Inflammatory macrophage (primary cell): Measurements from ENCODE around the gene FCHO1.
"Not testable (repeated sequence)": the region's sequence is repeated elsewhere in the genome, so short reads cannot be mapped to it uniquely, and the experiment has no call there.

Experiments used
- DNase-seq, 2 donors: peaks; one replicate each; pipeline ENCODE4 v3.0.0-alpha.2; 2020 to 2022

The FCHO1 gene

GRCh38 chr19:17795495-17795856 is 44.2 kb downstream of the FCHO1 start:
- DNase-seq: no peak

GRCh38 chr19:17796013-17796837 is 44.9 kb downstream of the FCHO1 start:
- DNase-seq: no peak

- no peak for DNase-seq
Observed at GRCh38 chr19:17796838-17797423, 45.7 kb downstream of the FCHO1 start.

GRCh38 chr19:17797424-17798201 is 46.3 kb downstream of the FCHO1 start:
- peak in 1 of 2 donors; percentile 29 for DNase-seq

- not testable (repeated sequence) for DNase-seq
Observed at GRCh38 chr19:17798599-17798998, 47.3 kb downstream of the FCHO1 start.

- no peak for DNase-seq
Observed at GRCh38 chr19:17802137-17802858, 51.0 kb downstream of the FCHO1 start.

- DNase-seq: peak; percentile 73 to 82
Observed at GRCh38 chr19:17803264-17803896, 52.1 kb downstream of the FCHO1 start.

- DNase-seq: no peak
Observed at GRCh38 chr19:17805427-17805826, 54.1 kb downstream of the FCHO1 start.

- peak in 1 of 2 donors; percentile 17 for DNase-seq
Observed at GRCh38 chr19:17806945-17807344, 55.7 kb downstream of the FCHO1 start.

- no peak for DNase-seq
Observed at GRCh38 chr19:17807731-17808316, 56.5 kb downstream of the FCHO1 start.

GRCh38 chr19:17811103-17811502 is 59.8 kb downstream of the FCHO1 start:
- no peak for DNase-seq

GRCh38 chr19:17811681-17812080 is 60.4 kb downstream of the FCHO1 start:
- DNase-seq: no peak

- DNase-seq: no peak
Observed at GRCh38 chr19:17812099-17812498, 60.8 kb downstream of the FCHO1 start.

GRCh38 chr19:17817668-17818363 is 66.5 kb downstream of the FCHO1 start:
- DNase-seq: no peak

- no peak for DNase-seq
Observed at GRCh38 chr19:17821190-17821589, 69.9 kb downstream of the FCHO1 start, which contains the start of gene INSL3. Gene INSL3 (minus strand): TSS chr19:17821519. CDS start chr19:17821506, 13 bp downstream.

- no peak for DNase-seq
Observed at GRCh38 chr19:17824339-17824738, 73.1 kb downstream of the FCHO1 start.

- no peak for DNase-seq
Observed at GRCh38 chr19:17826508-17827056, 75.3 kb downstream of the FCHO1 start.

GRCh38 chr19:17829855-17830566 is 78.7 kb downstream of the FCHO1 start:
- no peak for DNase-seq

GRCh38 chr19:17830567-17831418 is 79.5 kb downstream of the FCHO1 start:
- DNase-seq: no peak
